ENCODE data around the gene SAMD8. TPM values are rescaled to one million over a fixed set of nuclear protein-coding genes. Genes with fewer than 3 reads are reported as not detected.

Gene SAMD8
- total and polyA plus RNA-seq, 2 of the 8 experiments (the other 6 are each of a cell fraction or from before 2014, with no cell fraction given) = 11.7 to 20.9 TPM

DNA sequence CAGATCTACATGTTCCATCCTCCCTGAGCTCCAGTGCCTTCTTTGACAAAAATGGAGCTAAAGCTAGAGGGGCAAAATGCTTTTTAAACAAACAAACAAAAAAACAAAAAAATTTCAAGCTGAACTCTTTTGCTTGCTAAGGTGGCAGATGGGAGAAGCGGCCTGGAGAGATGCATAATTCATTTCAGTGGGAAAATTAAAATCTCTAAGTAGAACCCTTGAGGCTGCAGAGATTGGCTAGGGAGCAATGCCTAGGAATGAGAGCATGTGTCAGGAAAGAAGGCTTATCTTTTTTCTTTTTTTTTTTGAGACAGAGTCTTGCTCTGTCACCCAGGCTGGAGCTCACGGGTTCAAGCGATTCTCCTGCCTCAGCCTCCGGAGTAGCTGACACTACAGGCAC, 46.4 kb upstream of the SAMD8 start (continued):
- TF ChIP-seq, protein P1, sequence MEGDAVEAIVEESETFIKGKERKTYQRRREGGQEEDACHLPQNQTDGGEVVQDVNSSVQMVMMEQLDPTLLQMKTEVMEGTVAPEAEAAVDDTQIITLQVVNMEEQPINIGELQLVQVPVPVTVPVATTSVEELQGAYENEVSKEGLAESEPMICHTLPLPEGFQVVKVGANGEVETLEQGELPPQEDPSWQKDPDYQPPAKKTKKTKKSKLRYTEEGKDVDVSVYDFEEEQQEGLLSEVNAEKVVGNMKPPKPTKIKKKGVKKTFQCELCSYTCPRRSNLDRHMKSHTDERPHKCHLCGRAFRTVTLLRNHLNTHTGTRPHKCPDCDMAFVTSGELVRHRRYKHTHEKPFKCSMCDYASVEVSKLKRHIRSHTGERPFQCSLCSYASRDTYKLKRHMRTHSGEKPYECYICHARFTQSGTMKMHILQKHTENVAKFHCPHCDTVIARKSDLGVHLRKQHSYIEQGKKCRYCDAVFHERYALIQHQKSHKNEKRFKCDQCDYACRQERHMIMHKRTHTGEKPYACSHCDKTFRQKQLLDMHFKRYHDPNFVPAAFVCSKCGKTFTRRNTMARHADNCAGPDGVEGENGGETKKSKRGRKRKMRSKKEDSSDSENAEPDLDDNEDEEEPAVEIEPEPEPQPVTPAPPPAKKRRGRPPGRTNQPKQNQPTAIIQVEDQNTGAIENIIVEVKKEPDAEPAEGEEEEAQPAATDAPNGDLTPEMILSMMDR (IDR thresholded peaks at IDR 0.05; ENCODE audit: control extremely low read depth in 1 of 3, insufficient read depth in 1 of 3, low read depth in 1 of 3, low read length in 3 of 3) = no peak
- TF ChIP-seq FOSL1 (IDR thresholded peaks at IDR 0.05; ENCODE audit: insufficient read depth, low read depth, low read length) (no peak), KDM1A (IDR thresholded peaks at IDR 0.05; ENCODE audit: borderline replicate concordance, low read length) (no peak)

Measured in H1 (cell line).